ENCODE data around the gene IPP.
"Not testable (repeated sequence)": the region's sequence is repeated elsewhere in the genome, so short reads cannot be mapped to it uniquely, and the experiment has no call there.

IPP gene

DNA sequence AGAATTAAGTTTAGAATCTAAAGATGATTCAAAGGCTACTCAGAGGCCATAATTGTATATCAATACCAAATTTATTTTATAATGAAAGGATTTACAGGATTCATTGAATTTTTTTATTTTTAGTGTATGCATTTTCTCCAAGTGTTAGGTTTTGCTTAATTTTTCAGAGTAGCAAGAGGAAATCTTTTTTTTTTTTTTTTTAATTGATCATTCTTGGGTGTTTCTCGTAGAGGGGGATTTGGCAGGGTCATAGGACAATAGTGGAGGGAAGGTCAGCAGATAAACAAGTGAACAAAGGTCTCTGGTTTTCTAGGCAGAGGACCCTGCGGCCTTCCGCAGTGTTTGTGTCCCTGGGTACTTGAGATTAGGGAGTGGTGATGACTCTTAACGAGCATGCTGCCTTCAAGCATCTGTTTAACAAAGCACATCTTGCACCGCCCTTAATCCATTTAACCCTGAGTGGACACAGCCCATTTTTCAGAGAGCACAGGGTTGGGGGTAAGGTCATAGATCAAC, 10.8 kb downstream of the IPP start:
- not testable (repeated sequence) for DNase-seq (ENCODE audit: low read depth in 2 of 2)

DNA sequence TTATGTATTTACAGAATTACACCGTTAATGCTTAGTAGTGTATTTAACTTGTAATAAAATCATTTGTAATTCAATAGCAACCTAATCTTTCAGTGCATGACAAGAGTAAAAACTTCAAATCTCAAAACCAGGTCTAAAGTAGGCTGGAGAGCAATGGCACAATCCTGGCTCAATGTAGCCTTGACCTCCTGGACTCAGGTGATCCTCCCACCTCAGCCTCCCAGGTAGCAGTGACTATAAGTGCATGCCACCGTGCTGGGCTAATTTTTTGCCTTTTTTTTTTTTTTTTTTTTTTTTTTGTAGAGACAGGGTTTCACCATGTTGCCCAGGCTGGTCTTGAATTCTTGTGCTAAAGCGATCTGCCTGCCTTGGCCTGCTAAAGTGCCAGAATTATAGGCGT, 11.3 kb downstream of the IPP start:
- DNase-seq (ENCODE audit: low read depth in 2 of 2): no peak

DNA sequence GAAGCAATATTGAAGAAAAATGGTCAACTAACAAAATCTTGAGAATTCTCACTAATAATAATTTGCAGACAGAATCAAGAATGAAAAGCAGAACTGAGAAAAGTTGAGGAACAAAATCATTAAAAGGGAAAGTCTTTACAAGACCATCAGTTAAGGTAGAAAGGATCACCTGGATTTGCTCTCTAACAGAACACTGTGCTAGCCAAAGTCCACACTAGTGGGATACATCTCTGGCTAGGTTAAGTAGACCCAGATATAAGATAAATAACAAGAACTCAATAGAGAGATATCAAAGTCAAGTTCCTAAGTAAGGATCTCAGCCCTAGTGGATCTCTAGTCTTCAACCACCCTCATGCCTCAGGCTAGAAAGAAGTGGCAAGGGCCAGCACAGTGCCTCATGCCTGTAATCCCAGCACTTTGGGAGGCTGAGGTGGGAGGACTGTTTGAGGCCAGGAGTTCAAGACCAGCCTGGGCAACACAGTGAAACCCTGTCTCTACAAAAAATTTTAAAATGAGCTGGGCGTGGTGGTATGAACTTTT, 19.6 kb downstream of the IPP start:
- DNase-seq (ENCODE audit: low read depth in 2 of 2): no peak

DNA sequence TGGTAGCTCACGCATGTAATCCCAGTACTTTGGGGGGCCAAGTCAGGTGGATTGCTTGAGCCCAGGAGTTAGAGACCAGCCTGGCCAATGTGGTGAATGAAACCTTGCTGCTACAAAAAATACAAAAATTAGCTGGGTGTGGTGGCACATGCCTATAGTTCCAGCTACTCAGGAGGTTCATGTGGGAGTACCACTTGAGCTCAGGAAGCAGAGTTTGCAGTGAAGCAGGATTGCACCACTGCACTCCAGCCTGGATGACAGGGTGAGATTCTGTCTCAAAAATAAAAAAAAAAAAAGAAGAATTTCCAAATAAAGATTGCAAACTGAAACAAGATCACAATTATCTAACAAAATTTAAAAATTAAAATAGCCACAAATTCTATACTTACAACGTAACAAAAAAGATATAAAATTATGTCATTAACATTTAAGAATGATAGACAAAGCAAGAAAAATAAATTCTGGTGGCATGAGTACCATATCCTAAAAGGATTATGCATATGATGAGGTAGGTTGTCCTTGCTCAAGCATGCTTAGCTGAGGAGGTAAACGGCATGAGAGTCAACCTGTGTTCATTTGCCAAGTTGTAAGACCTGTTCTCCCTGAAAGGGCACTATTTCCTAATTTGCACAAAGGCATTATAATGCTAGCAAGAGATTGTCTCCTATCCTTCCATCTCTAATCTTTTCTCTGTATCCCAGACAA, 20.2 kb downstream of the IPP start:
- DNase-seq (ENCODE audit: low read depth in 2 of 2): no peak

DNA sequence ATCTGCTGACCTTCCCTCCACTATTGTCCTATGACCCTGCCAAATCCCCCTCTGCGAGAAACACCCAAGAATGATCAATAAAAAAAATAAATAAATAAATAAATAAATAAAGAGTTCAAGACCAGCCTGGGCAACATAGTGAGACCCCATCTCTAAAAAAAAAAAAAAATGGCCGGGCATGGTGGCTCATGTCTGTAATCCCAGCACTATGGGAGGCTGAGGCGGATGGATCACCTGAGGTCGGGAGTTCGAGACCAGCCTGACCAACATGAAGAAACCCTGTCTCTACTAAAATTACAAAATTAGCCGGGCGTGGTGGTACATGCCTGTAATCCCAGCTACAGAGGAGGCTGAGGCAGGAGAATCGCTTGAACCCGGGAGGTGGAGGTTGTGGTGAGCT, 24.4 kb downstream of the IPP start:
- not testable (repeated sequence) for DNase-seq (ENCODE audit: low read depth in 2 of 2)

DNA sequence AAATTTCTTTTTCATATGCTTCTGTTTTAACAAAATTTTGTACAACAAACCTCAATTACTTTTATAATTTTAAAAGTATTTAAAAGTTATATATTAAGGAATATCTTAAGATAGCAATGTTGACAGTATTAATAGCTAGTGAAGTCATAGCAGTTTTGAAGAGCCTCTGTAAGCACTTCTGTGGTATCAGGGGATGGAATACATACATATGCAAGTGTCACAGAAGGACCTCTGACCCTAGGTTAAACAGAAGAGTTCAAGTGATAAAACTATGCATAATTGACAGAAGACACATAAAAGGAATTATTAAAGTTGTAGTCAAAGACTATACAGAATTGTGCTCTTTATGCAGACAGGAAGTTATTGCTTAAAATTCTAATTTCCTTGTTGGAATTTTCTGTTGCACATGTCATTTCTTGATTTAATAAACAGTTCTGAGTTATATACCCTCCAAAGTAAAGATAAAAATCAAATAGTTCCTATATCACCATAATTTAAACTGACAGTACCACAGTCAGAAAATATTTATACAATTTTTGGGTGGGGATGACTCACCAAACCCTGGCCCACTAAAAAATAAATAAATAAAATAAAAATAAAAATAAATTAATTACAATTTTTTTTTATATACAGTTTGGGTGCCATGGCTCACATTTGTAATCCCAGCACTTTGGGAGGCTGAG, 27.1 kb downstream of the IPP start:
- no peak for DNase-seq (ENCODE audit: low read depth in 2 of 2)

DNA sequence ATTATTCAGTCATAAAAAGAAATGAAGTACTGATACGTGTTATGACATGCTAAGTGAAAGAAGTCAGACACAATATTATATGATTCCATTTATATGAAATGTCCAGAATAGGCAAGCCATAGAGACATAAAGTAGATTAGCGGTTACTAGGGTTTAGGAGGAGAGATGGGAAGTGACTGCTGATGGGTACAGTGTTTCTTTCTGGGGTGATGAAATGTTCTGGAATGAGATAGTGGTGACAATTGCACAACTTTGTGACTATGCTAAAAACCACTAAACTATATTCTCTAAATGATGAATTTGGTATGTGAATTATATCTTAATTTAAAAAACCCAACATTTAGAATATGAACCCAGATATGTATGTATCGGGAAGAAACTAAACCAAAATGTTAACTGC, 27.6 kb downstream of the IPP start:
- DNase-seq (ENCODE audit: low read depth in 2 of 2): peak in 1 of 2 experiments; percentile 3

DNA sequence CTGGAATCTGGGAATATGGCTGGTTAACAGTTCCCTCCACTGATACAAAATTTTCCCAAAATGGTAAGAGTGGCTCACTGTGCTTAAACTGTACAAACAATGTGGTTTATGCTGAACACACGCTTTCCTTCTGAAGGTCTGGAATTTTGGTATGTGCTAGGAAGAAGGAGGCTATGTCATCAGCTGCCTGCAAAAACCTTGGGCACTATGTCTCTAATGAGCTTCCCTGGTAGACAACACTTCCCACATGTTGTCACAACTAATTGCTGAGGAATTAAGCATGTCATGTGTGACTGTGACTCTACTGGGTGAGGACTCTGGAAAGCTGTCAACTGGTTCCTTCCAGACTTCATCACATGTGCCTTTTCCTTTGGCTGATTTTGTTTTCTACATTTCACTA, 29.2 kb downstream of the IPP start:
- DNase-seq (ENCODE audit: low read depth in 2 of 2): peak; percentile 24 to 26

DNA sequence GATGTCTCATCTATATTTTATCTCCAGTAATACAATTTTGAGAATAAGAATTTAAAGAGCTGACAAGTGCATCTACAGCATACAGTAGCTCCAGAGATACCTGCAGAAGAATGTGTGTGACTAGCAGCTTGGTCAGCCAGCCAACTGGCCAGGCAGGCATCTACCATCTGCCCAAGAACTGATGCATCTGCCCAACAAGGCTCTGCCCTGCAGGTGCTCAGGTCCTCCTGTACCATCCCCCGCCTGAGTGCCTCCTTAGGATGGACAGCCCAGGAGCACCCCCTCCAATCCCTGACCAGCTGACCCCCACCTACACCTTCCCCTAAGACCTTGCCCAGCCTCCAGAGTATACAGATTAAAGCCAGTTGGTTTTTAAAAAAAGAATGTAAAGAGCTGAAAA, 32.2 kb downstream of the IPP start:
- no peak for DNase-seq (ENCODE audit: low read depth in 2 of 2)

DNA sequence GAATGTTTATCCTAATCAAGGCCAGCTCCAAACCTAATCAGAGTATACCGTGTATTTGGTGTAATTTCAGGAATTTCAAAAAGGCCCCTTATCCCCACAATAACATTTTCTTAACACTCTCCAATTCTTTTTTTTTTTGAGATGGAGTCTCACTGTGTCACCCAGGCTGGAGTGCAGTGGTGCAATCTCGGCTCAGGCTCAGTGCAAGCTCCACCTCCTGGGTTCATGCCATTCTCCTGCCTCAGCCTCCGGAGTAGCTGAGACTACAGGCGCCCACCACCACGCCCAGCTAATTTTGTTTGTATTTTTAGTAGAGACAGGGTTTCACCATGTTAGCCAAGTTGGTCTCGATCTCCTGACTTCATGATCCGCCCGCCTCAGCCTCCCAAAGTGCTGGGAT, 33.1 kb downstream of the IPP start:
- DNase-seq (ENCODE audit: low read depth in 2 of 2): not testable (repeated sequence)

DNA sequence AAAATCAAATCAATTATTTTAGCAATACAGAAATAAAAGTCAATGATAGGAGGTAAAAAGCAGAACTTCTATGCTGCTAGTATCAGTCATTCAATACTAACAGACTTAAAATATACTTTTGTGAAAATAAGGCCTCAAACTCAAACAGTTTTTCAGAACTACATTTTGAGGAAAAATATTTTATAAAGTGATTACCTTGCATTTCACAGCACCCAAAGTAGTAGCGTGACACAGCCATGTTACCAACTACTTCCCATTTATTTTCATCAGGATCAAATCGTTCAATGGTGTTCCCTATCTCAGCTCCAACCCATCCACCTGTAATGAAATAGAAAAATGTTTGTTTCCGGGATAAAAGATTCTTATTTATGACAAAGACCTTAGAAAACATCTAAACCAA, 33.8 kb downstream of the IPP start:
- DNase-seq (ENCODE audit: low read depth in 2 of 2): no peak

DNA sequence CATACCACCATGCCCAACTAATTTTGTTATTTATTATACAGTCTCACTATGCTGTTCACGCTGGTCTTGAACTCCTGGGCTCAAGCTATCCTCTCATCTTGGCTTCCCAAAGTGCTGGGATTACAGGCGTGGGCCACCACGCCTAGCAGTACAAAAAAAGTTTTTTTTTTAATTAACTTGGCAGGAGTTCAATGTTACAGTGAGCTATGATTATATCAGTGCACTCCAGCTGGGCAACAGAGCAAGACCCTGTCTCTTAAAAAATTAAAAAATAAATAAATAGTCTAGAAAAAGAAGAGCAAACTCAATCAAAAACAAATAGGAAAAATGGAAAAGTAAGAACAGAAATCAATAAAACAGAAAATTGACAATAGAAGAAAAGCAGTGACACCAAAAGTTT, 36.7 kb downstream of the IPP start:
- no peak for DNase-seq (ENCODE audit: low read depth in 2 of 2)

DNA sequence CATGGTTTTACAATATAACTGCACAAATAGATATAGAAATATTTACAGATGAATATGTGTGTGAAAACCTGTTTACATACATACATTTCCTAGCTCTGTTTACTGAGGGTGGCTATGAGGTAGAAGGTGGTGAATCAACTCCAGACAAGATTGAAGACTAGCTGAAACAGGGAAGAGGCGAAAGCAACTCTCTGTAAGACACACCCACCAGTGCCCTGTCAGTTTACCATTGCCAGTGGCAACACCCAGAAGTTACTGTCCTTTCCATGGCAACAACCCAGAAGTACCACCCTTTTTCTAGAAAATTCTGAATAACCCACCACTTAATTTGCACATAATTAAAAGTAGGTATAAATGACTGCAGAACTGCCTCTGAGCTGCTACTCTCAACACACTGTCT, 45.8 kb downstream of the IPP start:
- no peak for DNase-seq (ENCODE audit: low read depth in 2 of 2)

DNA sequence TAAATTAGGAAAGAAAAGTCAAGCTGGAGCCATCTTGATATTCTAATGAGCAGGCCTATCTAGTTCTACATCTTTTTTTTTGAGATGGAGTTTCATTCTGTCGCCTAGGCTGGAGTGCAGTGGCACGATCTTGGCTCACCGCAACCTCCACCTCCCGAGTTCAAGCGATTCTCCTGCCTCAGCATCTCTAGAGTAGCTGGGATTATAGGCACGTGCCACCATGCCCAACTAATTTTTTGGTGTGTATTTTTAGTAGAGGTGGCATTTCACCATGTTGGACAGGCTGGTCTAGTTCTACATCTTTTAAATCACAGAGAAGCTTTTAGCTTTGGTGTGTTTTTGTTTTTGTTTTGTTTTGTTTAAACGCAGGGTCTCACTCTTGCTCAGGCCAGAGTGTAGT, 55.6 kb downstream of the IPP start:
- DNase-seq (ENCODE audit: low read depth in 2 of 2): no peak

DNA sequence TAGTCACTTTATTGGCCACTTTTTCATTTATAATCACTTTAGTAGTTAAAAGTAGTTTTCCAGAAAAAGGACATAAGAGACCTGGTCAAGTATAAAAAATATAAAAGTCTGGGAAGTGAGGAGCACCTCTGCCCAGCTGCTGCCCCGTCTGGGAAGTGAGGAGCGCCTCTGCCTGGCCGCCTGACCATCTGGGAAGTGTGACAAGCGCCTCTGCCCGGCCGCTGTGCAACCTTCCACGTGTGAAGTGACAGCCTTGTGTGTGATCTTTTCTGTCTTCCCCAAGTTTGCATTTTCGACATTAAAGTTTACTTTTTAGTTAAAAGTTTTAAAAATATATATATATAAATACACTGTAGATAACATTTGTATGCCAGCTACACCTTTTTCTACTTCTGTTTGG, 56.6 kb downstream of the IPP start:
- not testable (repeated sequence) for DNase-seq (ENCODE audit: low read depth in 2 of 2)

DNA sequence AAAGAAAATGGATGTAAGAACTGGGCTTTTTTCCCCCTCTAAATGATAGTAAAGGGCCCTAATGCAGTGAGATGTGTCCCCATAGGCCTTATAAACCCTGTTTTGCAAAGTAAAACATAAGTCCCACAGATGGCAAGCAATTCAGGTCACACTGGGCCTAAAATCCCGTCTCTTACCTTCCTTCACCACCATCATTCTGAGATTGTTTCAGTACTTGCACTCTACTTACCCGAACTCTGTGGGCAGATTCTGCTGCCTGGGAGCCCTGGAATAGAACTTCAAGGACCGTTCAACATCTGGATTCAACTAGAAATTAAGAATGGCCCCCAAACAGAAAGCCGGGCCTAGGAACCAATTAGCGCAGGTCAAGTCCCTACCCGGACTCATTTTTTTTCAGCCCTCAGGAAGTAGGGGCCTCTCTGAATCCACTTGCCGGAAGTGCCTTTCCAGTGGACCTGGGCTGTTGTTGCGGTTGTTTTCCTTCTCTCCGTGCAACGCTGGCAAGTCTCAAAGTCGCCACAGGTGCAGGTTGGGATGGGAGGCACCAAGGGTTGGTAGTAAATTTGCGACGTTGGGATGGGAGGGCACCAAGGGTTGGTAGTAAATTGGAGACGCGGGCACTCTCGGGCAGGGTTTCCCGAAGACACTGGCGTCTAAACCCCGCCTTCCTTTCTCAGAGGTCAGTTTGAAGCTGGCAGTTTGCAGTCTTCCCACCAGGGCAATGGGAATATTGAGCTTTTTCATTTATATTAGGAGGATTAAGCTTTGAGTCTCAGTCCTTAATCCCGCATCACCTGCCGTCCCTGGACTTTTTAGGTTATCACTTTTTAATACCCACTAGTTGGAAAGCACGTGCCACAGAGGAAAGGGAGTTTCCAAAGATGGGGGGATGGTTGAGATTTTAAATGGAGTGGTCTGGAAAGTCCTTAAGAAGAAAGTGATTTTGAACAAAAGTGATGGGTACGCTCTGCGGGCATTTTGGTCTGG, 62.4 kb downstream of the IPP start, which contains the start of gene TMEM69:
TMEM69 (plus strand) TSS at position 428 of the 987 bp plus-strand sequence. CDS start 2,888 bp downstream, outside the sequence.
- DNase-seq (ENCODE audit: low read depth in 2 of 2): peak; percentile 85 to 86

DNA sequence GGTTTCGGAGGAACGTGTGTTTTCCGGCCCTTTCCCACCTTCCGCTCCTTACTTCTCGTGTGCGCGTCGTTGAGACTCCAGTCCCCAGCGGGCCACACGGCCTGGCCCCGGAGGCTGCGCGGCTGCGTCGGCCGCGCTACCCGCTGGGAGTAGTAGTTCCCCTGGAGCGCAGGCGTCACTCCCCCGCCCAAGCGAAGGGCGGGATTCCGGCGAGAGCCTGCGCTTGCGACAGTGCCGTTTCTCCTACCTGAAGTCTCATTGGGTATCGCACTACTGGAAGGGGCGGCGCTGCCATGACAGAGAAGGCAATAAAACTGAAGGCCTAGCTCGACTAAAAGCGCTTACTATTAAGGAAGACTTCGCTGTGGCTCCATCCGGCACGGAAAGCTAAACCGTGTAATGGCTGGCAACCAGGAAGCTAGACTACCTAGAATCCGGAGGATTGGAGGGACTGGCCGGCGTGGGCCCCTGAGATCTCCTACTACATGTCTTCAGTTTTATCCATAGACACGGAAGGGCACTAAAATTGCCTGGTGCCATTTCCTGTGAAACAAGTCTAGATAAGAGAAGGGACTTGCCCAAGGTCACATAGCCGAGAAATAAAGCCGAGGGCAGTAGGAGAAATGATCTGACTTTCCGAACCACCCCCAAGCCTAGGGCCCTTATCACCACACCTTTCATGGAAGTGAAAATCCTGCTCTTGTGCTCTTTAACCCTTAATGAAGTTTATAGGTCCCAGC, 63.3 kb downstream of the IPP start:
- DNase-seq (ENCODE audit: low read depth in 2 of 2): peak; percentile 98

DNA sequence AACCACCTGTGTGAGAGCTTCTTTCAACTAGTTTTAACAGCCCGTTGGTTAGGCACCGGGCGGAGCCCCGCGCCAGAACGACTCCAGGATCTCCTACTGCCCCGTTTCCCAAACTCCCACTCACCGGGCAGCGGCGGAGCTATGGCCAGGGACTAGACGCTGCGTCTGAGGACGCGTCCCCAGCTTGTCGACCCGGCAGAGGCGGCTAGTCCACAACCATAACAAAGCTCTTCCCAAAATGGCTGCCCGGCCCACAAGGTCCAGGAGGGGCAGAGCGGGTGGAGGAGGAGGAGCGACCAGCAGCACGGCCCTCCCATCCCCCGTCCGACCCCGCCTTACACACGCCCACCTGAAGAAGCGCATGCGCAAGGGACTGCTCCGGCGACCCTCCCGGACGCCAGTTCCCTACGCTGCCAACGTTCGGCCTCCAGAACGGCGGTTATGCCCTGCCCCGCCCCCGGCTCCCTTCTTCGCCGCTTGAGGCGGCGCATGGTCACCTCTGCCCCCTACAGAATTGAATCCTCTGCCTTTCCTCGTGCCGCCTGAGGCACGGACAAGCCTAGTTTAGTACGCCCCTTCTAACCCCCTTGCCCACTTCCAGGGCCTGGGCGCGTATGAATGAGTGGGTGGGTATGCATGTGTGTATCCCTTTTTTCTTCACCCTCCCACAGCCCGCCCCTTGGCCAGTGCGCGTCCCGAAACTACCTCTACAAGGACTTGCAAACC, 64.0 kb downstream of the IPP start, which contains the start of gene GPBP1L1:
GPBP1L1 (minus strand) TSS at position 246 of the 726 bp plus-strand sequence. CDS start 27,446 bp downstream, outside the sequence.
- peak; percentile 89 to 91 for DNase-seq (ENCODE audit: low read depth in 2 of 2)

DNA sequence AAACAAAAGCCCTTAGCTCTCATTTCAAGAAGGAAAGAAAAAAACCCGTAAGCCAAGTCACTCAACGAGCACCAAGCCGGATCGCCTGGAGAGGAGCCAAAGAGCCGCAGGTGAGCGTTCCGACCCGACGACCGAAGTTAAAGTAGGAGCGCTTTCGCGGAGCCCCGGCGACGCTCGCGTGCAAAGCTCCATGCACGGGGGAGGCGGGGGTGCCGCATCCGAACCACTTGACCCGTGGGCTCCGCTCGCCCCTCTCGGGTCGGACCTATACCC, 64.5 kb downstream of the IPP start:
- no peak for DNase-seq (ENCODE audit: low read depth in 2 of 2)

DNA sequence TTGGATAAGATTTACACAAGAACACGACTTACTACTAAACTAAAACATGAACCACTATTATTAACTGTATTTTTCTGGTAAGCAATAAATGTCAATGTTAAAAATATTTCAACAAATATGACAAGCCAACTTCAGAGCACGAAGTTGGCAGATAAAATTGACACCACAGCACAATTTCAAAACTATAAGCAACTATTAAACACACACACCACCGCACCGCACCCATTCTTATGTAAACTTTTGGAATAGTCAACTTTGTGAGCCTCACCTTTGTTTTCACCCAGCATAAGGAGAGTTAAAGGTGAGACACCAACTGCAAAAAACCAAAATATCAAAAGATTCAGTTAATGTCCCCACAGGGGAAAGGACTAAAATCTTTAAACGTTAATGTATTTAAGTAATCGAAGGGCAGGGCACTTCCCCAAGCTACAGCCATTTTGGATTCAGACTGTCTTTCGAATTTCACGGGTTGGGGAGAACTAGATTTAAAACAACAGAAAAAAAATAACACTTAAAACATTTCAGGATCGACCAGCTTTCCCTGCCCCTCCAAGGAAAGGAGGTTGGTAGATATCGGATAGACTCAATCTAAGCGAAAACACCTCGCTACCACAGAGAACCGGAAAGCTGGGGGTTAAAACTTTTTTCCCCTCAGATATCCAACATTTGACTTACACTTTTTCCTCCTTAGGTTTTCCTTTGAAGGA, 65.0 kb downstream of the IPP start:
- DNase-seq (ENCODE audit: low read depth in 2 of 2): no peak
